HUES48 (cell line): ENCODE measurements around the gene NEURL1.
A peak's percentile ranks its signal among the peaks of the same experiment; 100 is the strongest.

ENCODE experiments used
- H3K27ac ChIP-seq: one replicate; pipeline ENCODE4 v1.7.0; 2013; ENCODE audit warnings: low read depth, low read length, inconsistent platforms
- H3K27me3 ChIP-seq: 2 replicates; pipeline ENCODE4 v1.6.1; 2013; ENCODE audit warnings: mild to moderate bottlenecking, low read length; ENCODE audit not compliant: control insufficient read depth, insufficient read depth
- H3K36me3 ChIP-seq: 2 replicates; pipeline ENCODE4 v1.6.1; 2013; ENCODE audit warnings: low read length; ENCODE audit not compliant: control insufficient read depth, insufficient read depth
- H3K4me1 ChIP-seq: 2 replicates; pipeline ENCODE4 v1.6.1; 2013; ENCODE audit warnings: mild to moderate bottlenecking, low read length; ENCODE audit not compliant: control insufficient read depth, insufficient read depth
- H3K4me3 ChIP-seq: 2 replicates; pipeline ENCODE4 v1.5.1; 2013; ENCODE audit warnings: mild to moderate bottlenecking, low read depth, low read length
- H3K9ac ChIP-seq: 2 replicates; pipeline ENCODE4 v1.6.1; 2013; ENCODE audit warnings: mild to moderate bottlenecking, low read depth, low read length, moderate library complexity
- H3K9me3 ChIP-seq: 2 replicates; pipeline ENCODE4 v1.6.1; 2013; ENCODE audit warnings: low read length; ENCODE audit not compliant: control insufficient read depth, insufficient read depth

NEURL1 gene

DNA sequence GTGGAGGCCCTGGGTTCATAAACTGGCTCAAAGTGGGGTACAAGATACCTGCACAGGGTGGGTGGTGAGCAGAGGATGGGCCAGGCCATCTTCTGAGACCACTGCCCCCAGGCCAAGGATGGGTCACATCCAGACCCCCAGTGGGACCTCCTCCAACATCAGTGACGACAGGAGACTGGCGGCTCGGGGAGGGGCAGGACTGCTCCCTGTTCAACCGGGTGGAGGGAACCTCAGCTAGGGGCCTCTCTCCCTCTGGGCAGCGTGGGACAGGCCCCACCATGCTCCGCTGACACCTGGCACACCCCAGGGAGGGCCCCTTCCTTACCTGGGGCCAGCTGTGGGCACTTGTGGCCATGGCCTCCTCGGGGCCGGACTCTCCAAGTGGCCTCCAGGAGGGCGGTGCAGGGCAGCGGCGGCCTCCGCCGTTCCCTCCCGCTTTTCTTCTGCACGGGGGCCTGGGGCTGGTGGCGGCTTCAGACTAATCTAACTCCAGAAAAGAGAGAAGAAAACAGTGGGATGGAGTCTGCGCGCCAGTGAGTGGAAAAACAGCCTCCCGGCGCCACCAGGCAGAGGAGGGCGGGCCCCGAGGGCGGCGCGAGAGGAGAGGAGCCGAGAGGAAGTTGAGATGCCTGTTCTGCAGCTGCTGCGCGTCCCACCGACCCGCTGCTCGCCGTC is 41.5 kb upstream of the NEURL1 start, which contains the start of gene CALHM2:
TSS of gene CALHM2 (minus strand) at position 540 of the 675 bp plus-strand sequence. CDS start 2,429 bp downstream, outside the sequence.
- Histone ChIP-seq H3K27ac (no peak within 1 kb of the TSS), H3K27me3 (no peaks in the 10 kb centered on the region), H3K4me3 (peak within 1 kb of the TSS; percentile 25; the same call in 1 of the 2 replicates), H3K36me3 (peaks cover 10% of the 10 kb centered on the region), H3K9ac (no peak within 1 kb of the TSS), H3K4me1 (no peaks in the 10 kb centered on the region), H3K9me3 (no peaks in the 10 kb centered on the region)

DNA sequence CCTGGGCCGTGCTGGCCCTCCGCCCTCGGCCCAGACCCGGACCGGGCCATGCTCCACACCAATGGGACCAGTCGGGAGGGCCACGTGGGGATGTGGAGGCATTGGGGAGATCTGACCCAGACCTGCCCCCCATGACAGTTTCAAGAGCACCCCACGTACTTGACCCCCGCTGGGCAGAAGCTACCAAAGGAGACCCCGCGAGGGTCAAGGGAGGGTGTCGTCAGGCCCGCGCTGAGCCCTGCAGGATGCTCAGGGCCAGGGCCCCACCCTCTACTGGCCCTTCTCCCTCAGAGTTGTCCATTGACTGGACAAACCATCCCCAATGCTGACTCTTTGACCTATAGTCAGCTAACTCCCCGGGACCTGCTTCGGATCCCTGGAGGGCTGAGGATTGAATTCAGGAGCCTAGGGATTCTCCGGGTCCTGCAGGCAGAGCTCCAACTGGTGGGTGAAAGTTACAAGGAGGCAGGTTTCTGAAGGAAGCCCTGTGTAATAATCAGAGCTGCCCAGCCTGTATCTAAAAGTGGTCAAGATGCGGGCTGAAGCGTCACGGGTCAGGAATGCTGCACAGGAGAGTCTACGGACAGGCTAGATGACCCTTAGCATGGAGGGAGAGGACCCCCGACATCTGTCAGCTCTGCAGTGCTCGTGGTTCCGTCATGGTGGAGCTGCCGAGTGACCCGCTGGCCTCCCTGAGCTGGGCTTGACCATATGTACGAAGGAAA is 40.8 kb upstream of the NEURL1 start:
- peak overlapping the region; percentile 25; the same call in 1 of the 2 replicates for H3K4me3 ChIP-seq
- no peaks in the 10 kb centered on the region for H3K4me1 ChIP-seq
- no peak overlapping the region for H3K27ac ChIP-seq

DNA sequence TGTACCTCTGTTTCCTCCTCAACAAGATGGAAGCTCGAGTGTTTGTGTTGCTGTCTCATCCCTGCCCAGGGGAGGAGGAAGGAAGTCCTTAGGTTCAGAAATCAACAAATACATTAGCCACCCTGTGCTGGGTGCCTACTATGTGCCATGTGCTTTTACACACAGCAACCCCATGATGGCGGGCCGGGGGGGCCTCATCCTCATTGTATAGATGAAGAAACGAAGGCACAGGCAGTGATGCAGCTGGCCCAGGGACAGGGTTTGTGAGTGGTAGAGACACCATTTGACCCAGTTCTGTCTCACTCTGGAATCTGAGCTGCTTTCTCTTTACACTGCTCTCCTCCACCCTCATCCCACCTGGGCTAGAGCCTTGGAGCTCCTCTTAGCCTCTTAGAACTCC is 39.5 kb upstream of the NEURL1 start:
- Histone ChIP-seq H3K9me3 (no peaks in the 10 kb centered on the region), H3K36me3 (no peaks in the 10 kb centered on the region; the same call in 1 of the 2 replicates), H3K9ac (no peak overlapping the region), H3K4me1 (no peaks in the 10 kb centered on the region), H3K27me3 (no peaks in the 10 kb centered on the region), H3K4me3 (no peak overlapping the region), H3K27ac (no peak overlapping the region)

More for the DNA sequence above, 40.8 kb upstream of the NEURL1 start:
- Histone ChIP-seq H3K9ac (no peak overlapping the region), H3K27me3 (no peaks in the 10 kb centered on the region), H3K36me3 (peaks cover 3% of the 10 kb centered on the region), H3K9me3 (no peaks in the 10 kb centered on the region)

DNA sequence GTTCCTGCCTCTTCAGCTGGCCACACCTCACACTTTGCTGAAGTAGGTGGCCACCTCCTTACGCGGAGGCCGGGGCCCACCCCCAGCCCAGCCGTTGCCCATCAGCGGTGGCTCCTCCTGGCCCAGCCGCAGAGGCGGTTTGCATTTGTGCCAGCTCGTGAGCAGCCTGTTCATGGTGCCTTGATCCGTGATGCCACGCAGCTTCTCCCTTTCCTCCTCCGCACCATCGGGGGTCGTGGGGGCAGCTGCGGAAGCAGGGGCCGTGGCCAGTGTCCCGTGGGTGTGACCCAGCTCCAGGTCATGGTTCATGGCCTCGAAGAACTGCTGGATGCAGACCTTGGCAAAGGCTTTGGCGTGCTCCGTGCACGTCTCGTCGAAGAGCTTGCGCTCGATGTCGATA is 38.3 kb upstream of the NEURL1 start:
- no peak overlapping the region for H3K27ac ChIP-seq
- H3K4me1 ChIP-seq: no peaks in the 10 kb centered on the region
- H3K27me3 ChIP-seq: no peaks in the 10 kb centered on the region
- no peak overlapping the region for H3K4me3 ChIP-seq
- no peaks in the 10 kb centered on the region for H3K36me3 ChIP-seq
- no peaks in the 10 kb centered on the region for H3K9me3 ChIP-seq
- H3K9ac ChIP-seq: no peak overlapping the region

DNA sequence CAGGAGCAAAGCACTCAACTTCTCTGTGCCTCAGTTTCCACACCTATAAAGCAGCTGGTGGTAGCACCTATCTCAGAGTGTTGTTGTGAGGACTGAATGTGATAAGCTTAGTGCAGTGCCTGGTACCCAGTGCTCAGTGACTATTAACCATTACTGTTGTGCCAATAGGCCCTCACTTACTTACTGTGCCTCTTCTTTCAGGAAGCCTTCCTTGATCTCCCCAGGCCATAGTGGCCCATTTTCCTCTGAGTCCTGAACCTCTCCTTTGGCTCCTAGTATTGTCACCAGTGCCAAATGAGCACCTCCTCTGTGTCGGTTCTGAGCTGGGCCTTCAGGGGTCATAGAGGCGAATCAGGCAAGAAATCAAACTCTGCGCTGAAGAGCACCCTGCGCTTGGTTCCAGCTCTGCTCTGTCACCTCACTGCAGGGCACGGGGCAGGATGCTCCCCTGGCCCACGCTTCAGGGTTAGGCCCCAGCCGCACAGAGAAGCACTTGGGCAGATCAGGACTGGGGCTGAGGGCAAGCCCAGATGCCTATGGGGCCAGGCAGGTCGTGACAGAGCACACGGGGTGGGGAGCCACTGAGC is 37.3 kb upstream of the NEURL1 start:
- H3K4me3 ChIP-seq: no peak overlapping the region
- H3K9ac ChIP-seq: no peak overlapping the region
- H3K4me1 ChIP-seq: no peaks in the 10 kb centered on the region
- no peaks in the 10 kb centered on the region for H3K27me3 ChIP-seq
- no peaks in the 10 kb centered on the region for H3K9me3 ChIP-seq
- H3K36me3 ChIP-seq: no peaks in the 10 kb centered on the region
- H3K27ac ChIP-seq: no peak overlapping the region

DNA sequence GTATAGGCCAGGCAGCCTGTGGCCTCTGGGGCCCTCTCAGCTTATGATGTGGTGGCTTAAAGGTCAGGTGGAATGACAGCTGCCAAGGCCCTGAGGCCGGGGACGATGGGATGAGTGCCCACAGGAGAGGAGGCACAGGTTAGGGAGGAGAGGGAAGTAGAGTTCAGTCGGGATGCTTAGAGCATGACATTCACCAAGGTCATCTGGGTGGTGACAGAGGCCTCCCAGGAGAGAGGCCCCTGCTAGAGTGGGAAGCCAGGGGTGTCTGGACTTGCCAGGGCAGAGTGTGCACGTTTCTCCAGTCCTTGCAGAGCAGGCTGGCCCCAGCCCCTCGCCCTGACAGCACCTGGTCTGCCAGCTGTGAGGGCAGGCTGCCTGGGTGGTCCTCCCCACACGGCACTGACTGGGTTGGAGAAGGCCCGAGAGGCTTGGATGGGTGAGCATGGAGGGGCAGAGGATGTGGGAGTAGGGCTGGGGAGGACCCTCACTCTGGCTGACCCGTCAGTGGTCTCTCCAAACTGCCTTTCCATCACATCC is 36.3 kb upstream of the NEURL1 start:
- no peak overlapping the region for H3K27ac ChIP-seq
- H3K36me3 ChIP-seq: no peaks in the 10 kb centered on the region

DNA sequence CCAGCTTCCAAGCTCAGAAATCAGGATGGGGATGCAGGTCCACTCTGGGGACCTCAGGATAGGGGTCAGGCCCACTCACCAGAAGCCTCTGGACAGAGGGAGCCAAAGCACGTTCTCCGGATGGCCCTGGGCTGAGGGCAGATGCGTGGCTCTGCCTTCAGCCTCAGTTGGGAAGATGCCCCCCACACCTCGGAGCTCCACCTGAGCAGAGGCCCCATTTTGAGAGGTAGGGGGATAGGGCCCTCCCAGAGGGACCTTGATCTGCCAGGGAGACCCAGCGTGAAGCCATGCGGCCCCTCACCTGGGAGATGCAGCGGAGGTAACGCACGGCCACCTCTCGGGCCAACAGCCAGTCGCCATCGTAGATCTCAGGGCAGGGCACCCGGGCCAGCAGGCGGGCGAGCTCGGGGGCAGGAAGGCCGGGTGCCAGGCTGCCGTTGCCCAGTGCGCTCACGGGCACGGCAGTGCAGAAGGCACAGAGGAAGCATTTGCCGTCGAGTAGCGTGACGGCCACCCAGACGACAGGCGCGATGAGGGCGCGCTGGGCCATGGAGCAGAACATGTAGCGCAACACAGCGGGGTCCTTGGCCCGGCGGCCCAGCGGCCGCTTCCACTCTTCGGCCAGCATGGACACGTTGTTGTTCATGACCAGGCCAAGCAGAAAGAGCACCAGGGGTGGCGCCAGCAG is 35.5 kb upstream of the NEURL1 start:
- H3K9ac ChIP-seq: no peak overlapping the region
- no peaks in the 10 kb centered on the region for H3K4me1 ChIP-seq
- H3K27ac ChIP-seq: no peak overlapping the region
- no peaks in the 10 kb centered on the region for H3K36me3 ChIP-seq
- H3K4me3 ChIP-seq: no peak overlapping the region
- no peaks in the 10 kb centered on the region for H3K9me3 ChIP-seq
- no peaks in the 10 kb centered on the region for H3K27me3 ChIP-seq

More for the DNA sequence above, 36.3 kb upstream of the NEURL1 start:
- Histone ChIP-seq H3K9ac (no peak overlapping the region), H3K27me3 (no peaks in the 10 kb centered on the region), H3K9me3 (no peaks in the 10 kb centered on the region), H3K4me3 (no peak overlapping the region), H3K4me1 (no peaks in the 10 kb centered on the region)

DNA sequence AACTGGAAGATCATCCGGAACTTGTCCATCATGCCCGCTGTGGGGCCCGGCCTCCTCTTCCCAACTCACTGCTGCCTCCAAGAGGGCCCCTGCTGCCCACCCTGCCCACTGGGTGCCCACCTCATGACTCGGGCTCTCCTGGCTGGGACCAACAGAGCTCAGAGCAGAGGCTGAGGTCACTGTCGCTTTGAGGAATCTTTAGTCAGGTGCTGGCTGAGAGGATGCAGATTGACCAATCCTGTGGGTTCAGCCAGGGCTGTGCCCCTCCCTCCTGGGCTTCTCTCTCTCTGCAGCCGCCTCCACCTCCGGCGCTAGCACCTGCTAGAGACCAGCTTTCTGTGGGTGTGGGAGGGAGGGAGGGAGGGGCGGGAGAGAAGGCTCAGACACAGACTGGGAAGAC is 34.8 kb upstream of the NEURL1 start, which contains the start of gene CALHM1:
TSS of gene CALHM1 (minus strand) at position 181 of the 400 bp plus-strand sequence. CDS start at position 32, 149 bp downstream.
- Histone ChIP-seq H3K27ac (no peak within 1 kb of the TSS), H3K36me3 (no peaks in the 10 kb centered on the region), H3K9me3 (no peaks in the 10 kb centered on the region), H3K9ac (no peak within 1 kb of the TSS), H3K4me3 (no peak within 1 kb of the TSS), H3K27me3 (no peaks in the 10 kb centered on the region), H3K4me1 (no peaks in the 10 kb centered on the region)

DNA sequence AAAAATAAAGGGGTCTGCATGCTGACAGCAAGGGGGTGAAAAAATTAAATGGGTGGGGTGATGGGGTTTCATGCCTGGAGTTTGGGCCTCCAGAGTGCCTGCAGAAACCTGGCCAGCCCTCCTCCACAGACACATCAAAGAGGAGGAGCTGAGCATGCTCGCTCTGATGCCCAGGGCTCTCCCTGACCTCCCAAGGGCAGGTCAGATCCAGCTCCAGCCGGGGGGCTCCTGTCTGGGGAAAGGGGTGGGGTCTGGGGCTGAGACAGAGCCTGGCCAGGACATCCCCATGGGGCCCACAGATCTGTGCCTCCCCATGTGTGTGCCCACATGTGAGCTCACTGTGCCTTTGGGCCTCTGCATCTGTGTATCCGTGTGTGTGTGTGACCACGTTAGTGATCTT is 33.9 kb upstream of the NEURL1 start:
- Histone ChIP-seq H3K27me3 (no peaks in the 10 kb centered on the region), H3K4me1 (no peaks in the 10 kb centered on the region), H3K36me3 (no peaks in the 10 kb centered on the region), H3K4me3 (no peak overlapping the region), H3K27ac (no peak overlapping the region), H3K9ac (no peak overlapping the region), H3K9me3 (no peaks in the 10 kb centered on the region)

DNA sequence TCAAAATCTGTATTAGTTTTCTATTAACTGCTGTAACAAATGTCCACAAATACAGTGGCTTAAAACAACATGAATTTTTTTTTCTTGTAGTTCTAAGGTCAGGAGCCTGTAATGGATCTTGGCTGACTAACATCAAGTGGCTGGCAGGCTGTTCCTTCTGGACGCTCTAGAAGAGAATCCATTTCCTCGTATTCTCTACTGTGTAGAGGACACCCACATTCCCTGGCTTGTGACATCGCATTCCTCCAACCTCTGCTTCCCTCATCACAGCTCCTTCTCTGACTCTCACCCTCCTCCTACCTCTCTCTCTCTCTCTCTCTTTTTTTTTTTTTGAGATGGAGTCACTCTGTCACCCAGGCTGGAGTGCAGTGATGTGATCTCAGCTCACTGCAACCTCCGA is 30.0 kb upstream of the NEURL1 start:
- H3K4me1 ChIP-seq: no peaks in the 10 kb centered on the region
- H3K4me3 ChIP-seq: no peak overlapping the region
- no peaks in the 10 kb centered on the region for H3K9me3 ChIP-seq
- H3K9ac ChIP-seq: no peak overlapping the region
- H3K27ac ChIP-seq: no peak overlapping the region
- no peaks in the 10 kb centered on the region for H3K36me3 ChIP-seq
- no peaks in the 10 kb centered on the region for H3K27me3 ChIP-seq
